HepG2 (cell line): ENCODE data around the gene TNFRSF9. TPM values are rescaled to one million over a fixed set of nuclear protein-coding genes. Genes with fewer than 3 reads are reported as not detected.

Source experiments
- ATF7-NPFF ChIP-seq: sonication (generic); formaldehyde crosslinking; IDR thresholded peaks from 2 replicates; pipeline ENCODE4 v1.8.1; 2023; ENCODE audit warnings: mild to moderate bottlenecking, low read depth, missing genetic modification reagents, moderate library complexity
- CAMTA2 ChIP-seq: sonication (generic); formaldehyde crosslinking; IDR thresholded peaks from 2 replicates; pipeline ENCODE4 v1.4.0; 2020; ENCODE audit warnings: mild to moderate bottlenecking, missing genetic modification reagents, borderline replicate concordance
- FOXA3 ChIP-seq: IDR thresholded peaks from 2 replicates; pipeline ENCODE4 v1.6.1; 2016; ENCODE audit warnings: missing genetic modification reagents, missing compliant biosample characterization
- HNRNPLL ChIP-seq: fragments of 200-400 bp; formaldehyde crosslinking; IDR thresholded peaks from 2 replicates; pipeline ENCODE4 v1.6.1; 2017; ENCODE audit warnings: mild to moderate bottlenecking, low read depth, low read length; ENCODE audit not compliant: poor library complexity, severe bottlenecking
- HOXA5 ChIP-seq: sonication (generic); formaldehyde crosslinking; IDR thresholded peaks from 2 replicates; pipeline ENCODE4 v1.4.0; 2020; ENCODE audit warnings: missing genetic modification reagents
- MLX ChIP-seq: IDR thresholded peaks from 2 replicates; pipeline ENCODE4 v1.6.1; 2016
- POLR2AphosphoS5 ChIP-seq: IDR thresholded peaks from 2 replicates; pipeline ENCODE4 v1.6.1; 2012; ENCODE audit warnings: low read depth, low read length
- SMYD3 ChIP-seq: sonication (generic); formaldehyde crosslinking; IDR thresholded peaks from 2 replicates; pipeline ENCODE4 v1.8.1; 2023; ENCODE audit warnings: mild to moderate bottlenecking, missing genetic modification reagents
- SOX6 ChIP-seq, 2 experiments: fragments of 450-650 bp in 1 of 2; sonication (generic) in 1 of 2; formaldehyde crosslinking in 1 of 2; IDR thresholded peaks; 2 replicates each; pipeline versions ENCODE4 v1.4.0 to v1.6.1; 2017 to 2020; ENCODE audit warnings: antibody characterized with exemption in 1 of 2, mild to moderate bottlenecking in 1 of 2, missing genetic modification reagents in 1 of 2
- SP4 ChIP-seq: sonication (generic); formaldehyde crosslinking; IDR thresholded peaks from 2 replicates; pipeline ENCODE4 v1.8.1; 2023; ENCODE audit warnings: mild to moderate bottlenecking, missing genetic modification reagents
- TAF1 ChIP-seq: sonication (generic); formaldehyde crosslinking; IDR thresholded peaks from 2 replicates; pipeline ENCODE4 v1.4.0; 2020; ENCODE audit warnings: missing genetic modification reagents
- YEATS2 ChIP-seq: sonication (generic); formaldehyde crosslinking; IDR thresholded peaks from 2 replicates; pipeline ENCODE4 v1.4.0; 2020; ENCODE audit warnings: missing genetic modification reagents, borderline replicate concordance
- ZHX2 ChIP-seq, 2 experiments: sonication (generic) in 1 of 2; formaldehyde crosslinking in 1 of 2; IDR thresholded peaks; 2 replicates each; pipeline versions ENCODE4 v1.6.1 to v1.9.0; 2014 to 2022; ENCODE audit warnings: antibody characterized with exemption in 1 of 2, borderline replicate concordance in 1 of 2, inconsistent platforms in 1 of 2, low read depth in 1 of 2, missing genetic modification reagents in 1 of 2
- ZNF205 ChIP-seq: IDR thresholded peaks from 2 replicates; pipeline ENCODE4 v1.6.1; 2018; ENCODE audit warnings: missing biosample characterization, missing genetic modification reagents
- ZNF264 ChIP-seq: sonication (generic); formaldehyde crosslinking; IDR thresholded peaks from 2 replicates; pipeline ENCODE4 v1.4.0; 2020; ENCODE audit warnings: missing genetic modification reagents
- ZNF468 ChIP-seq: sonication (generic); formaldehyde crosslinking; IDR thresholded peaks from 2 replicates; pipeline ENCODE4 v1.8.0; 2022; ENCODE audit warnings: mild to moderate bottlenecking, moderate library complexity, missing genetic modification reagents
- ZNF580 ChIP-seq: IDR thresholded peaks from 2 replicates; pipeline ENCODE4 v1.6.1; 2016; ENCODE audit warnings: low read depth, borderline replicate concordance
- ZNF75D ChIP-seq: sonication (generic); formaldehyde crosslinking; IDR thresholded peaks from 2 replicates; pipeline ENCODE4 v1.8.1; 2023; ENCODE audit warnings: missing genetic modification reagents, mild to moderate bottlenecking, borderline replicate concordance
- polyA plus RNA-seq, 8 experiments: library from polyadenylated mRNA; depleted of rRNA in 3 of 8; stranded (reverse) in 7 of 8; unstranded in 1 of 8; fragments of >200 nt; fragmentation: Illumina TruSeq in 4 of 8; extraction: Trizol in 4 of 8; gene quantifications; 2 replicates each; pipeline versions ENCODE4 v1.2.1 to v1.2.3, GENCODE V29; 2011 to 2016; ENCODE audit warnings: low read depth in 4 of 8, missing spikeins in 1 of 8, mixed read lengths in 1 of 8; ENCODE audit not compliant: insufficient read depth in 1 of 8
- total RNA-seq, 5 experiments: library from RNA; depleted of rRNA; stranded (reverse); fragments of >200 nt; fragmentation: Illumina TruSeq; extraction: Trizol; gene quantifications; 2 replicates each; pipeline ENCODE4 v1.2.3, GENCODE V29; 2016; ENCODE audit warnings: low read depth in 1 of 5
- TF ChIP-seq, protein P1 (sequence below): sonication (generic); formaldehyde crosslinking; IDR thresholded peaks from 2 replicates; pipeline ENCODE4 v1.8.0; 2022; ENCODE audit warnings: missing genetic modification reagents, mild to moderate bottlenecking, moderate library complexity, borderline replicate concordance

Gene TNFRSF9
- total and polyA plus RNA-seq, 2 of the 13 experiments (the other 11 are each of a cell fraction or from before 2014, with no cell fraction given) = 0.07 TPM; not detected in 1

DNA sequence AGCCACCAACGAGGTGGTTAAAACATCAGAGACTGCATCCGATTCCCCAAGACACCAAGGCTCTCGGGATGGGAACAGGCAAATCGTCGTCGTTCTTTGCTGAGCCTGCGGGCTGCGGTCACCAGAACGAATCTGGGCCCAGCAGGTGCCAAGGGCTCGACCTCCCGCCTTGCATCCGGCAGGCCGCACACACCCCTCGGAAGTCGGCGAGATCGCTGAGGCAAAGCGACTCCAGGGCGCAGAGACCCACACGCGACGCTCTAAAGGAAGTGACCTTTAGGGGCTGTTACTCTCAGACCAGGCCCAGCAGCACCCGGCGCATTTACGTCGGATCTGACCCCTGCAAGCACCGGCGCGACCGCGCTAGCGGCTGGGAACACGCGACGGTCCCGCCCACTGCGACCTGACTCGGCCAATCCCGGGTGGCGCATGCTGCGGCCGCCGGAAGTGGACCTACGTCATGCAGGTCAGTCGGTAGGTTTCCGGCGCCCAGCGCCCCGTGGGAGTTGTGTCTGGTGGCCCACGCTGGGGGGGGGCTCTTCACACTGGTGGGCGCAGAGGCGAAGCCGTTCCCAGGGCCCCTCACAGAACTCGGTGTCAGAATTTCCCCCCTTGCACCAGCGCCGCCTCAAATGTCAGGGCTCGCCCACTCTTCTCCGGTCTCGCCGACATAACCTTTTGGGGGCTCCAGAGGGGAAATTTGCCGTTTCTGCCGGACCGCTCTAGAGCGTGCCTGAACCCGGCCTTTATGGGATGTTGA lies 13.4 kb upstream of the TNFRSF9 start (continued):
- TF ChIP-seq ZHX2 (IDR thresholded peaks at IDR 0.05; ENCODE audit: low read depth) = 0 out of 2 replicates have a peak, but pooled peaks have one; percentile 39
- no peak for TF ChIP-seq ZHX2 (CRISPR knock-in tag; IDR thresholded peaks at IDR 0.05; ENCODE audit: borderline replicate concordance)
- 0 out of 2 replicates have a peak, but pooled peaks have one; percentile 21 for TF ChIP-seq ZNF205 (CRISPR knock-in tag)
- TF ChIP-seq SP4 (CRISPR knock-in tag) = peak; percentile 47; the same call in 1 of the 2 replicates
- TF ChIP-seq, protein P1, sequence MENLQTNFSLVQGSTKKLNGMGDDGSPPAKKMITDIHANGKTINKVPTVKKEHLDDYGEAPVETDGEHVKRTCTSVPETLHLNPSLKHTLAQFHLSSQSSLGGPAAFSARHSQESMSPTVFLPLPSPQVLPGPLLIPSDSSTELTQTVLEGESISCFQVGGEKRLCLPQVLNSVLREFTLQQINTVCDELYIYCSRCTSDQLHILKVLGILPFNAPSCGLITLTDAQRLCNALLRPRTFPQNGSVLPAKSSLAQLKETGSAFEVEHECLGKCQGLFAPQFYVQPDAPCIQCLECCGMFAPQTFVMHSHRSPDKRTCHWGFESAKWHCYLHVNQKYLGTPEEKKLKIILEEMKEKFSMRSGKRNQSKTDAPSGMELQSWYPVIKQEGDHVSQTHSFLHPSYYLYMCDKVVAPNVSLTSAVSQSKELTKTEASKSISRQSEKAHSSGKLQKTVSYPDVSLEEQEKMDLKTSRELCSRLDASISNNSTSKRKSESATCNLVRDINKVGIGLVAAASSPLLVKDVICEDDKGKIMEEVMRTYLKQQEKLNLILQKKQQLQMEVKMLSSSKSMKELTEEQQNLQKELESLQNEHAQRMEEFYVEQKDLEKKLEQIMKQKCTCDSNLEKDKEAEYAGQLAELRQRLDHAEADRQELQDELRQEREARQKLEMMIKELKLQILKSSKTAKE (CRISPR knock-in tag) = no peak
- peak; percentile 57 for TF ChIP-seq POLR2AphosphoS5
- TF ChIP-seq ZNF264 = no peak
- TF ChIP-seq HNRNPLL = peak; percentile 69
- peak; percentile 74; the same call in 1 of the 2 replicates for TF ChIP-seq ATF7-NPFF (CRISPR knock-in tag)
- no peak for TF ChIP-seq ZNF468 (CRISPR knock-in tag)
- no peak for TF ChIP-seq SMYD3 (CRISPR knock-in tag)
- 0 out of 2 replicates have a peak, but pooled peaks have one; percentile 38 for TF ChIP-seq HOXA5
- peak; percentile 64; the same call in 1 of the 2 replicates for TF ChIP-seq ZNF580 (CRISPR knock-in tag)
- TF ChIP-seq MLX = no peak
- TF ChIP-seq ZNF75D = no peak
- TF ChIP-seq SOX6 (IDR thresholded peaks at IDR 0.05) = no peak
- TF ChIP-seq SOX6 (CRISPR knock-in tag; IDR thresholded peaks at IDR 0.05) = peak; percentile 27; the same call in 1 of the 2 replicates
- TF ChIP-seq CAMTA2 (CRISPR knock-in tag) = peak; percentile 3; the same call in 1 of the 2 replicates
- peak; percentile 79 for TF ChIP-seq TAF1 (CRISPR knock-in tag)
- TF ChIP-seq FOXA3 (CRISPR knock-in tag) = 0 out of 2 replicates have a peak, but pooled peaks have one; percentile 8
- TF ChIP-seq YEATS2 (CRISPR knock-in tag) = peak; percentile 89; the same call in 1 of the 2 replicates
